IMR-90 (cell line): Measurements from ENCODE around the gene FLVCR1. TPM values are rescaled to one million over a fixed set of nuclear protein-coding genes. Genes with fewer than 3 reads are reported as not detected.

ENCODE experiments used
- ATAC-seq: fragments of 200-7000 bp; cut with Tn5 transposase; 2 replicates; pipeline ENCODE4 v1.9.1; 2020; ENCODE audit warnings: low read depth, mild to moderate bottlenecking, moderate library complexity
- BruUV-seq: library from RNA; stranded (reverse); fragments of 400-500 nt; replicated peaks from 2 replicates; lab custom pipeline; 2021; lab: Mats Ljungman, UMichigan
- CTCF ChIA-PET: fragments of 300-600 bp; formaldehyde crosslinking; extraction: SDS; loops from one replicate; lab custom pipeline; 2021; ENCODE audit warnings: antibody characterized with exemption; lab: Yijun Ruan, JAX
- POLR2A ChIA-PET: fragments of 300-600 bp; sonication (Branson Sonifier 250); formaldehyde crosslinking; loops from one replicate; lab custom pipeline; 2022; ENCODE audit warnings: antibody characterized with exemption; ENCODE audit not compliant: unreplicated experiment; lab: Charles Lee
- DNase-seq: peaks from one replicate; pipeline ENCODE4 v3.0.0; 2013
- H2AFZ ChIP-seq: replicated peaks from 2 replicates; pipeline ENCODE3; 2013; ENCODE audit warnings: low read length, mild to moderate bottlenecking; ENCODE audit not compliant: poor library complexity
- H2AK5ac ChIP-seq: 2 replicates; pipeline ENCODE4 v1.6.1; 2013; ENCODE audit warnings: low read depth, low read length, inconsistent platforms
- H2AK9ac ChIP-seq: replicated peaks from 2 replicates; pipeline ENCODE3; 2013; ENCODE audit warnings: mild to moderate bottlenecking, low read depth, low read length, moderate library complexity; ENCODE audit not compliant: poor library complexity
- H2BK120ac ChIP-seq: 2 replicates; pipeline ENCODE4 v1.6.1; 2013; ENCODE audit warnings: low read depth, low read length, inconsistent platforms
- H2BK15ac ChIP-seq: 3 replicates; pipeline ENCODE4 v1.6.1; 2013; ENCODE audit warnings: low read depth, low read length, inconsistent platforms
- H2BK20ac ChIP-seq: 2 replicates; pipeline ENCODE4 v1.6.1; 2013; ENCODE audit warnings: low read depth, mild to moderate bottlenecking, inconsistent platforms, low read length, moderate library complexity
- H2BK5ac ChIP-seq: 2 replicates; pipeline ENCODE4 v1.6.1; 2013; ENCODE audit warnings: mild to moderate bottlenecking, low read depth, low read length, inconsistent platforms; ENCODE audit not compliant: poor library complexity, severe bottlenecking
- H3K14ac ChIP-seq: replicated peaks from 2 replicates; pipeline ENCODE4 v1.6.1; 2013; ENCODE audit warnings: low read depth, low read length, inconsistent platforms
- H3K18ac ChIP-seq: 2 replicates; pipeline ENCODE4 v1.6.1; 2013; ENCODE audit warnings: low read depth, low read length, control low read depth
- H3K23ac ChIP-seq: 2 replicates; pipeline ENCODE4 v1.6.1; 2013; ENCODE audit warnings: low read depth, low read length, inconsistent platforms
- H3K27ac ChIP-seq: 2 replicates; pipeline ENCODE4 v1.5.1; 2013; ENCODE audit warnings: mild to moderate bottlenecking, control low read depth, low read length; ENCODE audit not compliant: insufficient read depth
- H3K27me3 ChIP-seq: 2 replicates; pipeline ENCODE4 v1.6.1; 2013; ENCODE audit warnings: low read length; ENCODE audit not compliant: control insufficient read depth, insufficient read depth
- H3K36me3 ChIP-seq: 2 replicates; pipeline ENCODE4 v1.6.1; 2013; ENCODE audit warnings: low read length, mixed read lengths; ENCODE audit not compliant: control insufficient read depth, insufficient read depth
- H3K4ac ChIP-seq: 2 replicates; pipeline ENCODE4 v1.6.1; 2013; ENCODE audit warnings: low read depth, low read length, inconsistent platforms
- H3K4me1 ChIP-seq: 2 replicates; pipeline ENCODE4 v1.6.1; 2013; ENCODE audit warnings: low read length, mixed read lengths; ENCODE audit not compliant: control insufficient read depth, insufficient read depth
- H3K4me2 ChIP-seq: 2 replicates; pipeline ENCODE4 v1.6.1; 2013; ENCODE audit warnings: low read depth, mild to moderate bottlenecking, control low read depth, low read length, moderate library complexity
- H3K4me3 ChIP-seq: 2 replicates; pipeline ENCODE4 v1.5.1; 2013; ENCODE audit warnings: low read depth, mild to moderate bottlenecking, control low read depth, low read length, moderate library complexity; ENCODE audit not compliant: insufficient read depth
- H3K56ac ChIP-seq: 2 replicates; pipeline ENCODE4 v1.6.1; 2013; ENCODE audit warnings: low read length, inconsistent platforms; ENCODE audit not compliant: insufficient read depth; ENCODE audit errors: extremely low read depth
- H3K79me1 ChIP-seq, 2 experiments: 2 replicates each; pipeline ENCODE4 v1.6.1; 2013; ENCODE audit warnings: low read length in 2 of 2, inconsistent platforms in 1 of 2, low read depth in 1 of 2
- H3K9ac ChIP-seq: 2 replicates; pipeline ENCODE4 v1.6.1; 2013; ENCODE audit warnings: low read depth, low read length, control low read depth
- H3K9me1 ChIP-seq: 2 replicates; pipeline ENCODE4 v1.6.1; 2013; ENCODE audit warnings: low read length, inconsistent platforms; ENCODE audit not compliant: insufficient read depth
- H3K9me3 ChIP-seq: 2 replicates; pipeline ENCODE4 v1.6.1; 2013; ENCODE audit warnings: low read length; ENCODE audit not compliant: control insufficient read depth, insufficient read depth
- H4K20me1 ChIP-seq: 2 replicates; pipeline ENCODE4 v1.6.1; 2013; ENCODE audit warnings: low read length, inconsistent platforms; ENCODE audit not compliant: insufficient read depth
- H4K5ac ChIP-seq: 2 replicates; pipeline ENCODE4 v1.6.1; 2013; ENCODE audit warnings: mild to moderate bottlenecking, low read depth, low read length, control low read depth
- H4K8ac ChIP-seq, 2 experiments: 2 replicates each; pipeline ENCODE4 v1.6.1; 2013; ENCODE audit warnings: low read depth in 2 of 2, low read length in 2 of 2, control low read depth in 1 of 2, inconsistent platforms in 1 of 2
- H4K91ac ChIP-seq: 2 replicates; pipeline ENCODE4 v1.6.1; 2013; ENCODE audit warnings: low read depth, low read length, inconsistent platforms; ENCODE audit not compliant: insufficient read depth
- BHLHE40 ChIP-seq: fragments of 150-350 bp; IDR thresholded peaks from 2 replicates; pipeline ENCODE4 v1.6.1; 2016; ENCODE audit warnings: mild to moderate bottlenecking, low read depth, low read length
- CEBPB ChIP-seq: IDR thresholded peaks from 2 replicates; pipeline ENCODE4 v1.6.1; 2012; ENCODE audit warnings: low read depth, low read length, improper control_type of control experiment
- CHD1 ChIP-seq: IDR thresholded peaks from 2 replicates; pipeline ENCODE4 v1.6.1; 2012; ENCODE audit warnings: low read depth, low read length, improper control_type of control experiment
- MAFK ChIP-seq: IDR thresholded peaks from 2 replicates; pipeline ENCODE4 v1.6.1; 2012; ENCODE audit warnings: low read depth, low read length, improper control_type of control experiment
- MAZ ChIP-seq: IDR thresholded peaks from 2 replicates; pipeline ENCODE4 v1.6.1; 2012; ENCODE audit warnings: low read depth, mild to moderate bottlenecking, low read length, improper control_type of control experiment, moderate library complexity, borderline replicate concordance
- NFE2L2 ChIP-seq: fragments of 150-350 bp; IDR thresholded peaks from 2 replicates; pipeline ENCODE4 v1.6.1; 2016; ENCODE audit warnings: low read depth, mild to moderate bottlenecking, low read length
- POLR2A ChIP-seq: IDR thresholded peaks from 2 replicates; pipeline ENCODE4 v1.6.1; 2012; ENCODE audit warnings: mild to moderate bottlenecking, low read depth, low read length
- RCOR1 ChIP-seq: IDR thresholded peaks from 2 replicates; pipeline ENCODE4 v1.6.1; 2012; ENCODE audit warnings: mild to moderate bottlenecking, low read length, improper control_type of control experiment; ENCODE audit not compliant: insufficient replicate concordance
- RFX5 ChIP-seq: IDR thresholded peaks from 2 replicates; pipeline ENCODE4 v1.8.0; 2012; ENCODE audit warnings: low read depth, mild to moderate bottlenecking, low read length, moderate library complexity
- SMC3 ChIP-seq: fragments of 150-350 bp; IDR thresholded peaks from 2 replicates; pipeline ENCODE4 v1.6.1; 2016; ENCODE audit warnings: low read depth, mild to moderate bottlenecking, antibody characterized with exemption, low read length, moderate library complexity
- WGBS, 2 experiments: methylation state at CpG; one replicate each; pipeline versions ENCODE4 v1.1.5 to v1.1.7; 2013; ENCODE audit warnings: missing lambda C conversion rate in 2 of 2; ENCODE audit not compliant: insufficient read length in 1 of 2; ENCODE audit errors: extremely low coverage in 2 of 2; 5-methylcytosine and 5-hydroxymethylcytosine counted together
- dilution Hi-C: fragments of 300-500 bp; cut with HindIII; formaldehyde crosslinking; loops from one replicate; pipeline ENCODE4 v1.14.3; 2018; ENCODE audit warnings: low sequenced_read_pairs; ENCODE audit not compliant: unreplicated experiment
- in situ Hi-C: fragments of 300-500 bp; cut with MboI; formaldehyde crosslinking; loops from 3 replicates; pipeline ENCODE4 v1.14.3; 2019; ENCODE audit warnings: low sequenced_read_pairs, inconsistent platforms, mixed read lengths
- intact Hi-C: fragments of 100-400 bp; cut with micrococcal nuclease; formaldehyde crosslinking; loops from 2 replicates; pipeline ENCODE4 v1.10.0; 2022
- polyA plus RNA-seq, 3 experiments: library from polyadenylated mRNA; depleted of rRNA; stranded (reverse); fragments of >200 nt; gene quantifications; 2 replicates each; pipeline ENCODE4 v1.2.3, GENCODE V29; 2012; ENCODE audit warnings: low replicate concordance in 1 of 3
- total RNA-seq: library from RNA; depleted of rRNA; stranded (reverse); fragments of >200 nt; gene quantifications from 2 replicates; pipeline ENCODE4 v1.2.3, GENCODE V29; 2012
- TF ChIP-seq, protein P1 (sequence below): fragments of 150-350 bp; IDR thresholded peaks from 2 replicates; pipeline ENCODE4 v1.6.1; 2017; ENCODE audit warnings: mild to moderate bottlenecking, antibody characterized with exemption, low read length, low read depth
- TF ChIP-seq, protein P2 (sequence below): fragments of 150-350 bp; IDR thresholded peaks from 2 replicates; pipeline ENCODE4 v1.6.1; 2016; ENCODE audit warnings: low read depth, mild to moderate bottlenecking, low read length, moderate library complexity, borderline replicate concordance

Gene FLVCR1
- total and polyA plus RNA-seq, 2 of the 4 experiments (the other 2 are of a cell fraction) = 2.4 to 3.9 TPM

DNA sequence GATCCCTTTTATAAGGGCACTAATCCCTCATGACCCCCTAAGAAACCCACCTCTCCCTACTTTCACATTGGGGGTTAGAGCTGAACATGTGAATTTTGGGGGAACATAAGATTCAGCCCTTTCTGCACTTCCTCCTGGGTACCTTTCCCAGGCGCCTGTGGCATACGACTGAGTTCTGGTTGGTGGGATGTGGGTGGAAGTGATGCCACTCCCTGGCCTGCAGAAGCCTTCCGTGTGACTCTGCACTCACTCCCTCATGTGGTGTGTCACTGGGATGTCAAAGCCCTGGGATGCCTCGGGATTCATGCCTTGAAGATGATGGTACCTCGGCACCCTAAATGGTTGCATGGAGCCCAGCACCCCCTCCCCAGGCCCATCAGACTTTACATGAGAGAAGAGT is 63.9 kb downstream of the FLVCR1 start:
- POLR2A ChIA-PET = no interaction called here
- no peak for TF ChIP-seq SMC3
- TF ChIP-seq RFX5 = no peak
- TF ChIP-seq CEBPB = no peak
- TF ChIP-seq, protein P1, sequence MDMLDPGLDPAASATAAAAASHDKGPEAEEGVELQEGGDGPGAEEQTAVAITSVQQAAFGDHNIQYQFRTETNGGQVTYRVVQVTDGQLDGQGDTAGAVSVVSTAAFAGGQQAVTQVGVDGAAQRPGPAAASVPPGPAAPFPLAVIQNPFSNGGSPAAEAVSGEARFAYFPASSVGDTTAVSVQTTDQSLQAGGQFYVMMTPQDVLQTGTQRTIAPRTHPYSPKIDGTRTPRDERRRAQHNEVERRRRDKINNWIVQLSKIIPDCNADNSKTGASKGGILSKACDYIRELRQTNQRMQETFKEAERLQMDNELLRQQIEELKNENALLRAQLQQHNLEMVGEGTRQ = no peak
- TF ChIP-seq POLR2A = no peak
- TF ChIP-seq CHD1 = no peak
- TF ChIP-seq MAFK = no peak
- TF ChIP-seq, protein P2, sequence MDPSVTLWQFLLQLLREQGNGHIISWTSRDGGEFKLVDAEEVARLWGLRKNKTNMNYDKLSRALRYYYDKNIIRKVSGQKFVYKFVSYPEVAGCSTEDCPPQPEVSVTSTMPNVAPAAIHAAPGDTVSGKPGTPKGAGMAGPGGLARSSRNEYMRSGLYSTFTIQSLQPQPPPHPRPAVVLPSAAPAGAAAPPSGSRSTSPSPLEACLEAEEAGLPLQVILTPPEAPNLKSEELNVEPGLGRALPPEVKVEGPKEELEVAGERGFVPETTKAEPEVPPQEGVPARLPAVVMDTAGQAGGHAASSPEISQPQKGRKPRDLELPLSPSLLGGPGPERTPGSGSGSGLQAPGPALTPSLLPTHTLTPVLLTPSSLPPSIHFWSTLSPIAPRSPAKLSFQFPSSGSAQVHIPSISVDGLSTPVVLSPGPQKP = no peak
- no peak for TF ChIP-seq BHLHE40
- TF ChIP-seq RCOR1 = no peak
- TF ChIP-seq MAZ = no peak
- no peak for TF ChIP-seq NFE2L2

More for the DNA sequence above, 63.9 kb downstream of the FLVCR1 start:
- Histone ChIP-seq H3K4ac (no peak overlapping the region), H3K56ac (no peak overlapping the region), H4K20me1 (peaks cover 10% of the 10 kb centered on the region), H3K4me3 (no peak overlapping the region), H3K14ac (no peak overlapping the region), H3K4me1 (peaks cover 2% of the 10 kb centered on the region; the same call in 1 of the 2 replicates), H3K18ac (no peak overlapping the region), H4K8ac (no peak overlapping the region), H3K9me1 (no peaks in the 10 kb centered on the region; the same call in 1 of the 2 replicates), H3K9ac (no peak overlapping the region), H2BK5ac (no peak overlapping the region), H2AFZ (no peak overlapping the region), H3K36me3 (no peaks in the 10 kb centered on the region), H3K23ac (no peak overlapping the region), H3K27me3 (peaks cover 29% of the 10 kb centered on the region), H2AK5ac (no peak overlapping the region), H2BK20ac (no peak overlapping the region), H4K91ac (no peak overlapping the region), H2BK15ac (no peak overlapping the region), H3K9me3 (peaks cover 3% of the 10 kb centered on the region; the same call in 1 of the 2 replicates), H3K79me1 (no peaks in the 10 kb centered on the region), H2BK120ac (no peak overlapping the region), H4K5ac (no peak overlapping the region), H3K4me2 (no peak overlapping the region), H2AK9ac (no peak overlapping the region), H3K27ac (no peak overlapping the region)
- CTCF ChIA-PET = no interaction called here
- dilution Hi-C loops (no loop called here), intact Hi-C loops (no loop called here), in situ Hi-C loops (no loop called here)
- no TSS peak for BruUV-seq
- 100% methylated on average over 1 of the region's 5 CpGs; no CpG with 5 or more reads in 1 of the 2 experiments for WGBS, 2 experiments
- ATAC-seq (no peak), DNase-seq (no peak)
